Right cardiac atrium (tissue), 5 donors: Measurements from ENCODE around the gene SEMA4F. TPM values are rescaled to one million over a fixed set of nuclear protein-coding genes. Genes with fewer than 3 reads are reported as not detected.

Experiments
- ATAC-seq, 2 donors: fragments of 200-7000 bp; cut with Tn5 transposase; one replicate each; pipeline versions ENCODE4 v1.8.0 to v1.9.1; 2020; ENCODE audit warnings: moderate library complexity in 2 of 2, mild to moderate bottlenecking in 1 of 2
- DNase-seq, 3 donors: peaks; one replicate each; pipeline ENCODE4 v3.0.0-alpha.2; 2020
- H3K27ac ChIP-seq: one replicate; pipeline ENCODE4 v1.5.1; 2013; ENCODE audit warnings: mild to moderate bottlenecking, low read length, control low read depth, moderate library complexity
- H3K27me3 ChIP-seq: one replicate; pipeline ENCODE4 v1.6.1; 2013; ENCODE audit not compliant: control insufficient read depth, insufficient read depth
- H3K4me1 ChIP-seq: one replicate; pipeline ENCODE4 v1.6.1; 2013; ENCODE audit warnings: low read length; ENCODE audit not compliant: control insufficient read depth, insufficient read depth
- H3K4me3 ChIP-seq: one replicate; pipeline ENCODE4 v1.5.1; 2013; ENCODE audit warnings: low read length, control low read depth
- H3K9me3 ChIP-seq: one replicate; pipeline ENCODE4 v1.6.1; 2013; ENCODE audit warnings: low read length; ENCODE audit not compliant: control insufficient read depth
- WGBS: extraction: QIAGEN DNeasy Blood & Tissue Kit; methylation state at CpG from one replicate; pipeline ENCODE4 v1.1.7; 2013; 5-methylcytosine and 5-hydroxymethylcytosine counted together
- intact Hi-C, 4 donors: fragments of 100-400 bp; cut with DNase I; formaldehyde crosslinking; loops; one replicate each; pipeline versions ENCODE4 v1.11.0 to v1.14.0; 2022 to 2023
- polyA plus RNA-seq: library from polyadenylated mRNA; stranded (reverse); fragments of 200-250 nt; gene quantifications from one replicate; pipeline ENCODE4 v1.2.3, GENCODE V29; 2013
- total RNA-seq, 4 donors: library from RNA; stranded (reverse); fragmentation: NEBNext Ultra II Directional; extraction: Animal tissue kit (Norgen Biotek cat#: 25700); gene quantifications; one replicate each; pipeline ENCODE4 v1.2.1, GENCODE V29; 2021
- donor health status: healthy with polysubstance abuse.
- donor health status: DM: no; HTN: yes; CAD: no.
- donor health status: DM: no; HTN: no; CAD: no.
- donor health status: DM: no; HTN: yes; CAD: no; lungs with severe emphysema.
- donor health status: DM: yes; HTN: yes; CAD: no.

Gene SEMA4F
- total and polyA plus RNA-seq, 5 donors, result 1.7 to 5.3 (median 3.9) TPM

DNA sequence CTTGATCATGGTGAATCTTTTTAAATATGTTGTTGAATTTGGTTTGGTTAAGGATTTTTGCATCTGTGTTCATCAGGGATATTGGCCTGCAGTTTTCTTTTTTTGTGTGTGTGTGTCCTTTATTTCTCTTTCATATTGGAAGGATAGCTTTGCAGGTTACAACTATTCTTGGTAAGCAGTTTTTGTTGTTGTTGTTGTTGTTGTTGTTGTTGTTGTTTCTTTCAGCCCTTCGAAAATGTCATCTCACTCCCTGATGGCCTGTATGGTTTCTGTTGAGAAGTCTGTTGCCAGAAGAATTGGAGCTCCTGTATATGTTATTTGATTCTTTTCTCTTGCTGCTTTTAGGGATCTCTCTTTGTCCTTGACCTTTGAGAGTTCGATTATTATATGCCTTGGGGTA, 74.8 kb downstream of the SEMA4F start:
- Histone ChIP-seq H3K4me1 (no peaks in the 10 kb centered on the region), H3K4me3 (no peak overlapping the region), H3K27me3 (no peaks in the 10 kb centered on the region), H3K27ac (no peak overlapping the region), H3K9me3 (no peaks in the 10 kb centered on the region)
- no peak for DNase-seq
- 72% methylated on average over 2 of the region's 2 CpGs for WGBS
- no peak for ATAC-seq
- intact Hi-C loops, result no loop called here

DNA sequence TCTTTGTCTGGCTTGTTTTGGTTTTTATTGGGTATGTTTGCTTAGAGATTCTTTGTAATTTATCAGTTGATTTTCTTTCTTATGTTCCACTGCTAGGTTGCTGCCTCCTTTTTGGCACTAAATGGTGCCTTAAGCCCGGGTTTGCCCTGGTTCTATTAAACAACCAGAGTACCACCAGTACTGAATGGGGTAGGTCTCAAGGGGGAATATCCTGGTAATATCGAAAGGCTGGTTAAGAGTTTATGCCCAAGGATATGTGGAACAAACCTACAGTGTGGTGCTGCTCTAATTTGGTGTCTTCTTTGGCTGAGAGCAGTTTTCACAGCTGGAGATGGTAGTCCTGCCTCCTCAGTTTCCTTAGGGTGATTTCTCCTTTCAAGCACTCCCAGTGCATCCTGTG, 76.5 kb downstream of the SEMA4F start:
- intact Hi-C loops, result no loop called here
- no peak for DNase-seq
- Histone ChIP-seq H3K27ac (no peak overlapping the region), H3K4me1 (no peaks in the 10 kb centered on the region), H3K27me3 (no peaks in the 10 kb centered on the region), H3K4me3 (no peak overlapping the region), H3K9me3 (no peaks in the 10 kb centered on the region)
- no peak for ATAC-seq
- WGBS, result 82% methylated on average over 2 of the region's 2 CpGs

Other genes with a start within 250 kb of the SEMA4F start
- 1 to 10 TPM in 3 of 4 donors, under 1 TPM in 1; 0.88 to 1.6 (median 1.1) TPM for gene C2orf81, start 232.6 kb upstream of the SEMA4F start, total RNA-seq
- 1.00 TPM for gene C2orf81, start 232.6 kb upstream of the SEMA4F start, polyA plus RNA-seq
- 1 to 10 TPM; 3.4 to 4.5 (median 3.5) TPM for gene WDR54, start 232.5 kb upstream of the SEMA4F start, total RNA-seq
- 3.4 TPM for gene WDR54, start 232.5 kb upstream of the SEMA4F start, polyA plus RNA-seq
- 10 to 100 TPM; 21.5 to 27.9 (median 25.9) TPM for gene RTKN, start 212.3 kb upstream of the SEMA4F start, total RNA-seq
- 16.2 TPM for gene RTKN, start 212.3 kb upstream of the SEMA4F start, polyA plus RNA-seq
- gene INO80B, start 199.2 kb upstream of the SEMA4F start, total RNA-seq, result 10 to 100 TPM; 19.2 to 22.9 (median 20.7) TPM
- gene INO80B, start 199.2 kb upstream of the SEMA4F start, polyA plus RNA-seq, result 16.8 TPM
- gene WBP1, start 195.8 kb upstream of the SEMA4F start, total RNA-seq, result 10 to 100 TPM; 48.9 to 60.0 (median 56.7) TPM
- gene WBP1, start 195.8 kb upstream of the SEMA4F start, polyA plus RNA-seq, result 63.1 TPM
- gene MOGS, start 188.9 kb upstream of the SEMA4F start, total RNA-seq, result 10 to 100 TPM; 23.4 to 25.1 (median 24.5) TPM
- 19.9 TPM for gene MOGS, start 188.9 kb upstream of the SEMA4F start, polyA plus RNA-seq
- 100 to 1,000 TPM; 116 to 157 (median 131) TPM for gene MRPL53, start 181.6 kb upstream of the SEMA4F start, total RNA-seq
- gene MRPL53, start 181.6 kb upstream of the SEMA4F start, polyA plus RNA-seq, result 107 TPM
- 10 to 100 TPM in 2 of 4 donors, 1 to 10 TPM in 2; 7.5 to 11.1 (median 9.4) TPM for gene CCDC142, start 171.2 kb upstream of the SEMA4F start, total RNA-seq
- 5.5 TPM for gene CCDC142, start 171.2 kb upstream of the SEMA4F start, polyA plus RNA-seq
- 10 to 100 TPM; 11.3 to 12.3 (median 11.8) TPM for gene TTC31, start 171.2 kb upstream of the SEMA4F start, total RNA-seq
- 11.4 TPM for gene TTC31, start 171.2 kb upstream of the SEMA4F start, polyA plus RNA-seq
- 1 to 10 TPM in 1 of 4 donors, under 1 TPM in 3; 0.51 to 1.2 (median 0.85) TPM for gene LBX2, start 154.6 kb upstream of the SEMA4F start, total RNA-seq
- 0.52 TPM for gene LBX2, start 154.6 kb upstream of the SEMA4F start, polyA plus RNA-seq
- gene PCGF1, start 146.6 kb upstream of the SEMA4F start, total RNA-seq, result 10 to 100 TPM; 20.5 to 38.7 (median 25.6) TPM
- 20.9 TPM for gene PCGF1, start 146.6 kb upstream of the SEMA4F start, polyA plus RNA-seq
- not detected for gene TLX2, start 139.8 kb upstream of the SEMA4F start, total RNA-seq
- gene TLX2, start 139.8 kb upstream of the SEMA4F start, polyA plus RNA-seq, result 0.05 TPM
- not detected for gene DQX1, start 128.0 kb upstream of the SEMA4F start, total RNA-seq
- gene DQX1, start 128.0 kb upstream of the SEMA4F start, polyA plus RNA-seq, result not detected
- 10 to 100 TPM; 52.3 to 69.6 (median 63.3) TPM for gene AUP1, start 124.5 kb upstream of the SEMA4F start, total RNA-seq
- gene AUP1, start 124.5 kb upstream of the SEMA4F start, polyA plus RNA-seq, result 75.3 TPM
- 10 to 100 TPM; 26.3 to 31.2 (median 28.9) TPM for gene HTRA2, start 124.3 kb upstream of the SEMA4F start, total RNA-seq
- gene HTRA2, start 124.3 kb upstream of the SEMA4F start, polyA plus RNA-seq, result 27.8 TPM
- gene LOXL3, start 100.3 kb upstream of the SEMA4F start, total RNA-seq, result 1 to 10 TPM; 4.3 to 8.3 (median 6.7) TPM
- gene LOXL3, start 100.3 kb upstream of the SEMA4F start, polyA plus RNA-seq, result 2.4 TPM
- 1 to 10 TPM; 7.1 to 8.6 (median 7.5) TPM for gene DOK1, start 99.5 kb upstream of the SEMA4F start, total RNA-seq
- gene DOK1, start 99.5 kb upstream of the SEMA4F start, polyA plus RNA-seq, result 3.7 TPM
- 1 to 10 TPM in 1 of 4 donors, under 1 TPM in 2, not detected in 1; 0.14 to 1.1 (median 0.47) TPM for gene M1AP, start 5.9 kb upstream of the SEMA4F start, total RNA-seq
- 0.07 TPM for gene M1AP, start 5.9 kb upstream of the SEMA4F start, polyA plus RNA-seq
- gene HK2, start 179.9 kb downstream of the SEMA4F start, total RNA-seq, result 1 to 10 TPM; 2.0 to 6.0 (median 2.8) TPM
- gene HK2, start 179.9 kb downstream of the SEMA4F start, polyA plus RNA-seq, result 2.9 TPM